A673 (cell line): ENCODE results near the gene FLRT1.

ENCODE experiments used
- CTCF ChIP-seq: fragments of 300-800, 200-600 bp; sonication (generic); conservative IDR thresholded peaks from 2 replicates; pipeline ENCODE4 v1.5.1; 2017; ENCODE audit warnings: low read depth, mild to moderate bottlenecking, antibody characterized with exemption, low read length, moderate library complexity, mixed read lengths
- EZH2 ChIP-seq: fragments of 200-600 bp; sonication (generic); IDR thresholded peaks from 2 replicates; pipeline ENCODE4 v1.6.1; 2017; ENCODE audit warnings: borderline replicate concordance, low read depth, mild to moderate bottlenecking, mixed read lengths, antibody characterized with exemption, low read length; ENCODE audit not compliant: poor library complexity, severe bottlenecking

- TF ChIP-seq CTCF = no peak
- TF ChIP-seq EZH2 = no peak
These were observed 6.0 kb upstream of the FLRT1 start for GRCh38 chr11:64029773-64030172.
